SU-DHL-6 (cell line): ENCODE results near the gene KRTAP29-1.

Source experiments
- CTCF ChIP-seq: fragments of 200-600 bp; sonication (generic); IDR thresholded peaks from one replicate; pipeline ENCODE4 v1.5.1; 2017; ENCODE audit warnings: antibody characterized with exemption, mild to moderate bottlenecking, low read length, moderate library complexity; ENCODE audit not compliant: insufficient read depth, poor library complexity, severe bottlenecking
- EZH2phosphoT487 ChIP-seq: fragments of 200-600 bp; sonication (generic), shearing (Covaris generic); conservative IDR thresholded peaks from 2 replicates; pipeline ENCODE4 v1.6.1; 2018; ENCODE audit warnings: mild to moderate bottlenecking, antibody characterized with exemption, low read length, moderate library complexity, mixed read lengths

- TF ChIP-seq EZH2phosphoT487 = no peak
- TF ChIP-seq CTCF = no peak
These were observed 36.4 kb upstream of the KRTAP29-1 start for GRCh38 chr17:41338961-41339485.
